Caco-2 (cell line): Measurements from ENCODE around the gene PTPN7. TPM values are rescaled to one million over a fixed set of nuclear protein-coding genes. Genes with fewer than 3 reads are reported as not detected.
A peak's percentile ranks its signal among the peaks of the same experiment; 100 is the strongest.

Experiments
- BruUV-seq: library from RNA; stranded (reverse); fragments of 400-500 nt; replicated peaks from 2 replicates; lab custom pipeline; 2021; lab: Mats Ljungman, UMichigan
- CTCF ChIA-PET: fragments of 300-600 bp; sonication (Branson Sonifier 250); formaldehyde crosslinking; loops from one replicate; lab custom pipeline; 2022; ENCODE audit warnings: antibody characterized with exemption; lab: Charles Lee
- POLR2A ChIA-PET: fragments of 300-600 bp; sonication (Branson Sonifier 250); formaldehyde crosslinking; loops from one replicate; lab custom pipeline; 2022; ENCODE audit warnings: antibody characterized with exemption; lab: Charles Lee
- DNase-seq, 2 experiments: peaks; one replicate each; pipeline versions ENCODE4 v3.0.0 to v3.0.0-alpha.2; 2020 to 2022
- H3K27me3 ChIP-seq: replicated peaks from 2 replicates; pipeline ENCODE4 v1.6.0; 2011; ENCODE audit warnings: low read length; ENCODE audit not compliant: control insufficient read depth, insufficient read depth
- H3K36me3 ChIP-seq: 2 replicates; pipeline ENCODE4 v1.5.1; 2011; ENCODE audit warnings: low read length; ENCODE audit not compliant: control insufficient read depth, insufficient read depth
- H3K4me1 ChIP-seq: fragments of 250-450 bp; sonication (Bioruptor Pico); 2 replicates; pipeline ENCODE4 v1.5.1; 2020; ENCODE audit warnings: mild to moderate bottlenecking
- H3K4me3 ChIP-seq: 2 replicates; pipeline ENCODE4 v1.5.1; 2011; ENCODE audit warnings: low read depth, mild to moderate bottlenecking, control low read depth, low read length
- H3K9me3 ChIP-seq: fragments of 250-450 bp; sonication (Bioruptor Pico); 2 replicates; pipeline ENCODE4 v1.5.1; 2020; ENCODE audit warnings: mild to moderate bottlenecking, moderate library complexity
- H3K27ac Mint-ChIP-seq: one replicate; pipeline ENCODE4 v1.8.0; 2022; ENCODE audit warnings: mixed read lengths; ENCODE audit not compliant: unreplicated experiment
- H3K27me3 Mint-ChIP-seq: one replicate; pipeline ENCODE4 v1.8.0; 2022; ENCODE audit warnings: mixed read lengths; ENCODE audit not compliant: insufficient read depth, unreplicated experiment
- H3K36me3 Mint-ChIP-seq: one replicate; pipeline ENCODE4 v1.8.0; 2022; ENCODE audit warnings: mild to moderate bottlenecking, mixed read lengths; ENCODE audit not compliant: insufficient read depth, unreplicated experiment
- H3K4me1 Mint-ChIP-seq: one replicate; pipeline ENCODE4 v1.8.0; 2022; ENCODE audit warnings: low read depth, mixed read lengths; ENCODE audit not compliant: unreplicated experiment
- H3K4me3 Mint-ChIP-seq: one replicate; pipeline ENCODE4 v1.8.0; 2022; ENCODE audit warnings: mild to moderate bottlenecking, moderate library complexity, mixed read lengths; ENCODE audit not compliant: unreplicated experiment
- H3K9me3 Mint-ChIP-seq: one replicate; pipeline ENCODE4 v1.8.0; 2022; ENCODE audit warnings: mixed read lengths; ENCODE audit not compliant: unreplicated experiment
- CTCF ChIP-seq, 2 experiments: fragments of 200-600 bp in 1 of 2; IDR thresholded peaks; 1 replicate in 1 of 2; 2 replicates in 1 of 2; pipeline versions ENCODE4 v1.5.1 to v1.8.0; 2011 to 2022; ENCODE audit warnings: antibody characterized with exemption in 1 of 2, control low read depth in 1 of 2, inconsistent platforms in 1 of 2, low read depth in 1 of 2, low read length in 1 of 2, mild to moderate bottlenecking in 1 of 2, moderate library complexity in 1 of 2; ENCODE audit not compliant: insufficient read depth in 1 of 2, severe bottlenecking in 1 of 2, unreplicated experiment in 1 of 2
- intact Hi-C: fragments of 100-400 bp; cut with micrococcal nuclease; formaldehyde crosslinking; loops from one replicate; pipeline ENCODE4 v1.10.0; 2022; ENCODE audit not compliant: unreplicated experiment
- total RNA-seq: library from RNA; stranded (reverse); gene quantifications from 2 replicates; pipeline ENCODE4 v1.2.3, GENCODE V29; 2022

Gene PTPN7
- total RNA-seq, 1 experiment from 2014 or later = not detected

DNA sequence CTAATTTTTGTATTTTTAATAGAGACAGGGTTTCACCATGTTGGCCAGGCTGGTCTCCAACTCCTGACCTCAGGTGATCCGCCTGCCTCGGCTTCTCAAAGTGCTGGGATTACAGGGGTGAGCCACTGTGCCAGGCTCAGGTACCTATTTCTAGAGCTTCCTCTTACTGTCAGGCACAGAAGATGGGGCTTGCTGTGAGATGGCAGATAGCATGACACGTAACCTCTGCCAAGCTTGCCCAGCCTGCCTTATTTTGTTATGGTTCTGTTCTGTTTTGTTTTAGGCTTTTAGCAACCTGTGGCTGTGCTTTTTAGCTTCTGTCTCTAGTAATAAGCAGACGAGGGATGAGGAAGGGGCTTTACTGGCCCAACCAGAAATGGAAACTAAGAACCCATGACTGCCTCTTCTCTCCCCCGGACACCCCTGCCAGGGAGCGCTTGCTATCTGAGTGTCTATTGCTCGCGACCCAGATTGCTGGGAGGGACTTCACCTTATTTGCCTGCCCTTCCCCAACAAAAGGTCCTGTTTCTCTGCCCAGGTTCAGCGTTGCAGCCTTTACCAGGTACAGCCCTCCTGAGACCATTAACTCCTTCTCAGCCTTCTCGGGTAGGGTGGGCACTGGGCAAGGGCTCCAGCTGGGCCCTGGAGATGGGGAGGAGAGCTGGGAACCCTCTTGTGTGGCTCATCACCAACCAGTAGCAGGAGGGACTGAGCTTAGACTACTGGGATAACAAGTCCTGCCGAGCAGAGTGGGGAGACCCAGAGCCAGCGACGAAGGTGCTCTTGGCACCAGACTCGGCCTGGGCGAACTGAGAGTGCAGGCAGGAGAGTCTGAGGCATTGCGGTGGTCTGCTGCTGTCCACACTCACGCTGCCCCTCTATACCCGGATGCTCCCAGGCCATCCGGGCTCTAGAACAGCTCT lies 19.7 kb upstream of the PTPN7 start:
- intact Hi-C loops = no loop called here

GRCh38 chr1:202176949-202177927 lies 16.8 kb upstream of the PTPN7 start:
- H3K36me3 ChIP-seq = no peaks in the 10 kb centered on the region
- no peaks in the 10 kb centered on the region for H3K36me3 Mint-ChIP-seq
- H3K27ac Mint-ChIP-seq = no peak overlapping the region
- no TSS peak for BruUV-seq
- H3K4me1 Mint-ChIP-seq = no peaks in the 10 kb centered on the region
- ChIA-PET CTCF (interaction anchor here (1.0 kb wide), 1 partner anchor 12 kb away, joined by 10 read pairs; no protein-coding TSS in a partner anchor), POLR2A (no interaction called here)
- H3K4me1 ChIP-seq = no peaks in the 10 kb centered on the region
- DNase-seq = peak in 1 of 2 experiments; percentile 34
- TF ChIP-seq CTCF (IDR thresholded peaks at IDR 0.05; ENCODE audit: insufficient read depth in 1 of 2, low read depth in 1 of 2, low read length in 1 of 2, severe bottlenecking in 1 of 2, unreplicated experiment in 1 of 2) = no peak
- no peak overlapping the region for H3K4me3 ChIP-seq
- no peaks in the 10 kb centered on the region for H3K27me3 Mint-ChIP-seq
- no peaks in the 10 kb centered on the region for H3K27me3 ChIP-seq
- H3K9me3 Mint-ChIP-seq = no peaks in the 10 kb centered on the region
- H3K9me3 ChIP-seq = no peaks in the 10 kb centered on the region
- intact Hi-C loops = no loop called here
- H3K4me3 Mint-ChIP-seq = no peak overlapping the region

More for the DNA sequence above, 19.7 kb upstream of the PTPN7 start:
- DNase-seq = no peak
- Mint-ChIP-seq H3K27ac (no peak overlapping the region), H3K9me3 (no peaks in the 10 kb centered on the region), H3K4me1 (peaks cover 7% of the 10 kb centered on the region), H3K4me3 (no peak overlapping the region), H3K36me3 (peaks cover 6% of the 10 kb centered on the region), H3K27me3 (no peaks in the 10 kb centered on the region)
- H3K27me3 ChIP-seq = no peaks in the 10 kb centered on the region
- H3K9me3 ChIP-seq = no peaks in the 10 kb centered on the region
- ChIA-PET POLR2A (no interaction called here), CTCF (no interaction called here)
- TF ChIP-seq CTCF (IDR thresholded peaks at IDR 0.05; ENCODE audit: insufficient read depth in 1 of 2, low read depth in 1 of 2, low read length in 1 of 2, severe bottlenecking in 1 of 2, unreplicated experiment in 1 of 2) = no peak
- no peaks in the 10 kb centered on the region for H3K4me1 ChIP-seq
- no TSS peak for BruUV-seq
- no peaks in the 10 kb centered on the region for H3K36me3 ChIP-seq
- H3K4me3 ChIP-seq = no peak overlapping the region

- H3K9me3 Mint-ChIP-seq = no peaks in the 10 kb centered on the region
- no peak for TF ChIP-seq CTCF (IDR thresholded peaks at IDR 0.05; ENCODE audit: insufficient read depth in 1 of 2, low read depth in 1 of 2, low read length in 1 of 2, severe bottlenecking in 1 of 2, unreplicated experiment in 1 of 2)
- intact Hi-C loops = no loop called here
- H3K4me1 ChIP-seq = no peaks in the 10 kb centered on the region
- H3K36me3 ChIP-seq = no peaks in the 10 kb centered on the region
- DNase-seq = no peak
- H3K27me3 Mint-ChIP-seq = no peaks in the 10 kb centered on the region
- BruUV-seq = no TSS peak
- no peak overlapping the region for H3K4me3 ChIP-seq
- ChIA-PET POLR2A (no interaction called here), CTCF (interaction anchor here (0.8 to 1.9 kb wide), 2 partner anchors 15 to 546 kb away, joined by 3 to 6 read pairs; no protein-coding TSS in a partner anchor)
- H3K27ac Mint-ChIP-seq = no peak overlapping the region
- no peaks in the 10 kb centered on the region for H3K4me1 Mint-ChIP-seq
- no peak overlapping the region for H3K4me3 Mint-ChIP-seq
- H3K9me3 ChIP-seq = no peaks in the 10 kb centered on the region
- no peaks in the 10 kb centered on the region for H3K36me3 Mint-ChIP-seq
- no peaks in the 10 kb centered on the region for H3K27me3 ChIP-seq
Measured at GRCh38 chr1:202173993-202174392, 13.6 kb upstream of the PTPN7 start.
